SK-N-SH (cell line): ENCODE measurements around the gene KRT81. TPM values are rescaled to one million over a fixed set of nuclear protein-coding genes. Genes with fewer than 3 reads are reported as not detected.

Experiments used
- CTCF ChIA-PET: fragments of 300-600, 350-600 bp; formaldehyde crosslinking; extraction: SDS; loops from one replicate; lab custom pipeline; 2021; lab: Yijun Ruan, JAX
- POLR2A ChIA-PET: fragments of 350-600 bp; sonication (Branson Sonifier 250); formaldehyde crosslinking; extraction: SDS; loops from one replicate; lab custom pipeline; 2020; ENCODE audit warnings: antibody characterized with exemption, inconsistent platforms; lab: Yijun Ruan, JAX
- DNase-seq: peaks from one replicate; pipeline ENCODE4 v3.0.0; 2012
- H2AFZ ChIP-seq: fragments of 200-600 bp; sonication (generic); 2 replicates; pipeline ENCODE4 v1.8.1; 2016; ENCODE audit warnings: antibody characterized with exemption, mild to moderate bottlenecking, low read depth
- H3F3A ChIP-seq: fragments of 200-600 bp; sonication (generic); replicated peaks from 2 replicates; pipeline ENCODE3; 2016; ENCODE audit warnings: antibody characterized with exemption, mild to moderate bottlenecking; ENCODE audit not compliant: insufficient read depth
- H3K27ac ChIP-seq, 2 experiments: fragments of 200-500 bp in 1 of 2; fragments of 200-600 bp in 1 of 2; sonication (Bioruptor generic) in 1 of 2; sonication (generic), shearing (Covaris generic) in 1 of 2; 2 replicates each; pipeline versions ENCODE4 v1.5.1 to v1.6.1; 2014 to 2016; ENCODE audit warnings: low read depth in 2 of 2, inconsistent platforms in 1 of 2, low read length in 1 of 2, mild to moderate bottlenecking in 1 of 2, mixed read lengths in 1 of 2
- H3K27me3 ChIP-seq: fragments of 200-600 bp; sonication (generic), shearing (Covaris generic); 2 replicates; pipeline ENCODE4 v1.6.1; 2016; ENCODE audit warnings: mixed run types; ENCODE audit not compliant: insufficient read depth
- H3K36me3 ChIP-seq, 2 experiments: fragments of 200-500 bp in 1 of 2; fragments of 200-600 bp in 1 of 2; sonication (Bioruptor generic) in 1 of 2; sonication (generic) in 1 of 2; replicated peaks in 1 of 2; 2 replicates each; pipeline versions ENCODE3 to v1.5.1; 2014 to 2016; ENCODE audit warnings: low read length in 1 of 2, mild to moderate bottlenecking in 1 of 2; ENCODE audit not compliant: insufficient read depth in 2 of 2, control insufficient read depth in 1 of 2
- H3K4me1 ChIP-seq, 2 experiments: fragments of 200-500 bp in 1 of 2; fragments of 200-600 bp in 1 of 2; sonication (Bioruptor generic) in 1 of 2; sonication (generic), shearing (Covaris generic) in 1 of 2; 2 replicates each; pipeline versions ENCODE4 v1.5.1 to v1.6.1; 2014 to 2016; ENCODE audit warnings: low read depth in 1 of 2, low read length in 1 of 2, mixed run types in 1 of 2; ENCODE audit not compliant: insufficient read depth in 2 of 2, control insufficient read depth in 1 of 2
- H3K4me2 ChIP-seq: fragments of 200-600 bp; sonication (generic), shearing (Covaris generic); 2 replicates; pipeline ENCODE4 v1.6.1; 2017; ENCODE audit warnings: mixed run types
- H3K4me3 ChIP-seq, 2 experiments: fragments of 200-500 bp in 1 of 2; fragments of 200-600 bp in 1 of 2; sonication (Bioruptor generic) in 1 of 2; sonication (generic), shearing (Covaris generic) in 1 of 2; 2 replicates each; pipeline versions ENCODE4 v1.5.1 to v1.8.1; 2014 to 2016; ENCODE audit warnings: low read depth in 2 of 2, inconsistent platforms in 1 of 2, low read length in 1 of 2, mild to moderate bottlenecking in 1 of 2, mixed read lengths in 1 of 2, moderate library complexity in 1 of 2
- H3K79me2 ChIP-seq: fragments of 200-600 bp; sonication (generic); 2 replicates; pipeline ENCODE4 v1.8.1; 2017; ENCODE audit warnings: mild to moderate bottlenecking; ENCODE audit not compliant: insufficient read depth
- H3K9ac ChIP-seq: fragments of 200-600 bp; sonication (generic); 2 replicates; pipeline ENCODE4 v1.6.1; 2017; ENCODE audit warnings: mixed run types
- H3K9me2 ChIP-seq: fragments of 200-600 bp; sonication (generic); 2 replicates; pipeline ENCODE4 v1.6.1; 2017; ENCODE audit warnings: mixed run types
- H3K9me3 ChIP-seq: fragments of 200-600 bp; sonication (generic); 2 replicates; pipeline ENCODE4 v1.6.1; 2017; ENCODE audit warnings: mixed run types, mild to moderate bottlenecking, moderate library complexity
- H4K20me1 ChIP-seq: fragments of 200-600 bp; sonication (generic); 2 replicates; pipeline ENCODE4 v1.6.1; 2017; ENCODE audit warnings: mild to moderate bottlenecking, mixed run types; ENCODE audit not compliant: insufficient read depth
- CHD2 ChIP-seq: fragments of 150-350 bp; IDR thresholded peaks from 2 replicates; pipeline ENCODE4 v1.6.1; 2018; ENCODE audit warnings: low read length; ENCODE audit not compliant: partially characterized antibody
- ELF1 ChIP-seq: IDR thresholded peaks from 2 replicates; pipeline ENCODE4 v1.4.0; 2012
- EP300 ChIP-seq, 2 experiments: IDR thresholded peaks; 2 replicates each; pipeline versions ENCODE4 v1.4.0 to v1.6.1; 2012; ENCODE audit warnings: borderline replicate concordance in 1 of 2, low read depth in 1 of 2, low read length in 1 of 2
- FOSL2 ChIP-seq: IDR thresholded peaks from 2 replicates; pipeline ENCODE4 v1.4.0; 2012; ENCODE audit warnings: low read depth, mild to moderate bottlenecking, moderate library complexity, borderline replicate concordance
- FOXJ3 ChIP-seq: sonication (generic); formaldehyde crosslinking; IDR thresholded peaks from 2 replicates; pipeline ENCODE4 v1.5.1; 2020; ENCODE audit warnings: mild to moderate bottlenecking, missing genetic modification reagents
- GABPA ChIP-seq: IDR thresholded peaks from 2 replicates; pipeline ENCODE4 v1.4.0; 2012; ENCODE audit warnings: low read depth, mild to moderate bottlenecking
- MEF2A ChIP-seq: IDR thresholded peaks from 2 replicates; pipeline ENCODE4 v1.4.0; 2012; ENCODE audit warnings: low read depth, borderline replicate concordance
- RAD21 ChIP-seq: IDR thresholded peaks from 2 replicates; pipeline ENCODE4 v1.6.1; 2012; ENCODE audit warnings: mild to moderate bottlenecking, low read length
- RCOR1 ChIP-seq: fragments of 150-350 bp; IDR thresholded peaks from 2 replicates; pipeline ENCODE4 v1.6.1; 2017; ENCODE audit warnings: antibody characterized with exemption, low read length
- SMC3 ChIP-seq: IDR thresholded peaks from 2 replicates; pipeline ENCODE4 v1.6.1; 2012; ENCODE audit warnings: low read depth, low read length, improper control_type of control experiment
- YY1 ChIP-seq: IDR thresholded peaks from 2 replicates; pipeline ENCODE4 v1.4.0; 2012; ENCODE audit warnings: low read depth, mild to moderate bottlenecking
- WGBS: methylation state at CpG from one replicate; pipeline ENCODE4 v1.1.6; 2017; ENCODE audit warnings: low lambda C conversion rate; 5-methylcytosine and 5-hydroxymethylcytosine counted together
- polyA plus RNA-seq, 3 experiments: library from polyadenylated mRNA; depleted of rRNA; stranded (reverse); fragments of >200 nt; gene quantifications; 2 replicates each; pipeline ENCODE4 v1.2.3, GENCODE V29; 2012
- TF ChIP-seq, protein P1 (sequence below): IDR thresholded peaks from 2 replicates; pipeline ENCODE4 v1.4.0; 2012; ENCODE audit warnings: low read depth
- TF ChIP-seq, protein P2 (sequence below): fragments of 150-350 bp; IDR thresholded peaks from 2 replicates; pipeline ENCODE4 v1.6.1; 2016; ENCODE audit warnings: mild to moderate bottlenecking, low read depth, low read length
- TF ChIP-seq, protein P3 (sequence below): fragments of 150-350 bp; IDR thresholded peaks from 2 replicates; pipeline ENCODE4 v1.6.1; 2017; ENCODE audit warnings: antibody characterized with exemption, low read length, low read depth, borderline replicate concordance
- TF ChIP-seq, protein P4 (sequence below): IDR thresholded peaks from 2 replicates; pipeline ENCODE4 v1.4.0; 2012; ENCODE audit warnings: low read depth, borderline replicate concordance
- TF ChIP-seq, protein P5 (sequence below): IDR thresholded peaks from 2 replicates; pipeline ENCODE4; 2012
- TF ChIP-seq, protein P6 (sequence below): IDR thresholded peaks from 2 replicates; pipeline ENCODE4 v1.4.0; 2012; ENCODE audit warnings: low read depth, borderline replicate concordance

Gene KRT81
- polyA plus RNA-seq, 1 of the 3 experiments (the other 2 are of a cell fraction) = 1.9 TPM

DNA sequence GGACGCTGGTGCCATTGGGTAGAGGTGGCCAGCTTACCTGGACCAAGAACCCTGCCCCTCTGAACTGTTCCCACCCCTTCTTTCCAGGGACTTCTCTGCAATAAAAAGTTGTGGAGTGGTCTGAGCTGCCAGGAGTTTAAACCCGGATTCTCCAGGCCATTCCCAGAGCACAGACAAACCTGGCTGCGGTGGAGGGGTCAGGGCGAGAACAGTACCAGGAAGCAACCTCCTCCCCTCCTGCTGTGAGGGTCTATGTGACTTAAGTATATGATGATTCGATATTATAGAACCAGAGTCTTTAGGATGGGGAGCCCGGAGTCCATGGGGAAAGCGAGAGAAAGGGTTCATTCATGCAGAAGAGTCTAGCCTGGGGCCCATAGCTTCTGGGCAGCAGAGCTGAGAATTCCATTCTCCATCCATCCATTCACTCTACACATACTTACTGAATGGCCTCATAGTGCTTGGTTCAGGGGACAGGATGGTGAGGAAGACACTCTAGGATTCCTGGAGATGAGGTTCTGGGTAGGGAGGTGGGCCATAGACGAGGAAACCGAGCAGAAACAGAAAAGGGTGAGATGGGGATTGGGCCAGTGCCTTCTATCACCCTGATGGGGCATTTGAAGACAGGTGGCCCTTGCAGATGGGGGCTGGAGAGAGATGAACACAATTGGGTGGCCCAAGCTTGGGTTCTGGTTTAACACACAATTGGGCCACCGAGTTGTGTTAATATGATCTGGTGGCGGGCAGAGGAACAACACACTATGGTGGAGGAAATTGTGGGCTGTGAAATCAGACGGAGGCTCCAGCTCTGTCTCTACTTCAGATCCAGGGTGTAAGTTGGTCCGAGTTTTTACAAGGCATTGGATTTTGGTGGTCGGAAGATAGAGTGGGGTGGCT, 11.7 kb downstream of the KRT81 start:
- POLR2A ChIA-PET = no interaction called here
- Histone ChIP-seq H3K9ac (peak overlapping the region; percentile 71), H3K4me2 (peak overlapping the region; percentile 67), H3F3A (peaks cover 38% of the 10 kb centered on the region), H3K27me3 (no peaks in the 10 kb centered on the region), H3K9me2 (no peaks in the 10 kb centered on the region), H3K36me3 (no peaks in the 10 kb centered on the region), H4K20me1 (no peaks in the 10 kb centered on the region), H3K79me2 (no peaks in the 10 kb centered on the region), H3K4me1 (peaks cover 11 to 33% of the 10 kb centered on the region in 2 experiments; a peak in 3 of 4 replicates), H3K27ac (peak overlapping the region; percentile 62 to 97; a peak in 3 of 4 replicates), H3K4me3 (0 out of 4 replicates have a peak overlapping the region, but pooled peaks of 1 of the 2 experiments have one; percentile 14), H3K9me3 (no peaks in the 10 kb centered on the region), H2AFZ (0 out of 2 replicates have a peak overlapping the region, but pooled peaks have one; percentile 59)
- CTCF ChIA-PET = interaction anchor here (0.6 to 8.2 kb wide), 48 partner anchors 12 to 593 kb away, joined by 3 to 80 read pairs (median 7); partner anchors contain the start of genes KRT80 and KRT83
- WGBS = 76% methylated on average over 14 of the region's 14 CpGs
- no peak for TF ChIP-seq CHD2
- TF ChIP-seq, protein P1, sequence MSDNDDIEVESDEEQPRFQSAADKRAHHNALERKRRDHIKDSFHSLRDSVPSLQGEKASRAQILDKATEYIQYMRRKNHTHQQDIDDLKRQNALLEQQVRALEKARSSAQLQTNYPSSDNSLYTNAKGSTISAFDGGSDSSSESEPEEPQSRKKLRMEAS = no peak
- TF ChIP-seq, protein P2, sequence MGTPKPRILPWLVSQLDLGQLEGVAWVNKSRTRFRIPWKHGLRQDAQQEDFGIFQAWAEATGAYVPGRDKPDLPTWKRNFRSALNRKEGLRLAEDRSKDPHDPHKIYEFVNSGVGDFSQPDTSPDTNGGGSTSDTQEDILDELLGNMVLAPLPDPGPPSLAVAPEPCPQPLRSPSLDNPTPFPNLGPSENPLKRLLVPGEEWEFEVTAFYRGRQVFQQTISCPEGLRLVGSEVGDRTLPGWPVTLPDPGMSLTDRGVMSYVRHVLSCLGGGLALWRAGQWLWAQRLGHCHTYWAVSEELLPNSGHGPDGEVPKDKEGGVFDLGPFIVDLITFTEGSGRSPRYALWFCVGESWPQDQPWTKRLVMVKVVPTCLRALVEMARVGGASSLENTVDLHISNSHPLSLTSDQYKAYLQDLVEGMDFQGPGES = no peak
- TF ChIP-seq, protein P3, sequence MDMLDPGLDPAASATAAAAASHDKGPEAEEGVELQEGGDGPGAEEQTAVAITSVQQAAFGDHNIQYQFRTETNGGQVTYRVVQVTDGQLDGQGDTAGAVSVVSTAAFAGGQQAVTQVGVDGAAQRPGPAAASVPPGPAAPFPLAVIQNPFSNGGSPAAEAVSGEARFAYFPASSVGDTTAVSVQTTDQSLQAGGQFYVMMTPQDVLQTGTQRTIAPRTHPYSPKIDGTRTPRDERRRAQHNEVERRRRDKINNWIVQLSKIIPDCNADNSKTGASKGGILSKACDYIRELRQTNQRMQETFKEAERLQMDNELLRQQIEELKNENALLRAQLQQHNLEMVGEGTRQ = no peak
- no peak for TF ChIP-seq EP300 (IDR thresholded peaks at IDR 0.05; ENCODE audit: borderline replicate concordance in 1 of 2, low read depth in 1 of 2, low read length in 1 of 2)
- TF ChIP-seq RAD21 = no peak
- TF ChIP-seq FOXJ3 (CRISPR knock-in tag) = no peak
- no peak for DNase-seq

DNA sequence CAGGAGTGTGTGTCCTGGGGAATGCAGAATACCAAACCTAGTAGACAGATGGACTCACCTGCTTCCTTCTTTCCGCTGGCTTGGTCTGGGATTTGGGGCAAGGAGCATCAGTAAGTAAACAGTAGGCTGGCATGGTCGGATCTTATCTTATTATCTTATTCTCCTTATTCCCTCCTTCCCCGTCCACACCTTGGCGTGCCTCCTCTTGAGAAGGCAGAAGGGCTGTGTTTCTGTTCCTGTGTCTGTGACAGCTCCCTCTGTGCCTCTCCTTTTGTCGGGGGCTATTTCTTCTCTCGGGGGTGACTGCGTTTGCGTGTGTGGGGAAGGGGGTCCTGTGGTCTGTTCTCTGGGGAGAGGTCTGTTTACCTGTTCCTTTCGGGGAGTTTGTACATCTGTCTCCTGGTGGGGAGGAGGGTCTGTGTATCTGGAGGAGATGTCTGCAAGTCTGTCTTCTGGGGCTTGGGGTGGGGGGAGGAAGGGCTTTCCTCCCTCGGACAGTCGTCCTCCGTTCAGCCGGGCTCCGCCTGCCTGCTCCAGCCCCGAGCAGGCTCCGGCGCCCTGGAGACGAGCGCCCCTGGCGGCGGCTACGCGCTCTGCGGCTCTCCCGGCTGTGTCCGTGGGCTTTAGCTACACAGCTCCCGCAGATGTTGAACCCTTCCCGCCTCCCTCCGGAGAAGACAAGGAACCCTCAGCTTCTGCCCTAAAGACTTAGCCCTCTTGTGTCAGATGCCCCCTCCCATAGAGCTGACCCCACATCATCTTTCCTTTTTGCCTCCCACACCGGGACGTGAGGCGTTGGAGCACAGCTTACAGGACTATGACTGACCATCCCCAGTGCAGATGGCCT, 12.5 kb downstream of the KRT81 start:
- peak overlapping the region; percentile 89; the same call in 1 of the 2 replicates for H2AFZ ChIP-seq
- H3F3A ChIP-seq = peaks cover 32% of the 10 kb centered on the region
- H3K9me3 ChIP-seq = no peaks in the 10 kb centered on the region
- 46% methylated on average over 16 of the region's 32 CpGs for WGBS
- peak; percentile 92 for DNase-seq
- H3K27ac ChIP-seq = peak overlapping the region in 1 of 2 experiments; percentile 97; a peak in 2 of 4 replicates
- no peaks in the 10 kb centered on the region for H3K36me3 ChIP-seq
- no peaks in the 10 kb centered on the region for H4K20me1 ChIP-seq
- H3K4me3 ChIP-seq = peak overlapping the region; percentile 14 to 31
- no peaks in the 10 kb centered on the region for H3K79me2 ChIP-seq
- H3K9ac ChIP-seq = peak overlapping the region; percentile 71
- CTCF ChIA-PET = interaction anchor here (0.6 to 8.2 kb wide), 63 partner anchors 8 to 594 kb away, joined by 3 to 80 read pairs (median 5); partner anchors contain the start of genes KRT80 and KRT83
- no peaks in the 10 kb centered on the region for H3K9me2 ChIP-seq
- POLR2A ChIA-PET = no interaction called here
- H3K4me1 ChIP-seq = peaks cover 11 to 28% of the 10 kb centered on the region in 2 experiments; a peak in 3 of 4 replicates
- H3K27me3 ChIP-seq = no peaks in the 10 kb centered on the region
- peak overlapping the region; percentile 67 for H3K4me2 ChIP-seq
- TF ChIP-seq, protein P4, sequence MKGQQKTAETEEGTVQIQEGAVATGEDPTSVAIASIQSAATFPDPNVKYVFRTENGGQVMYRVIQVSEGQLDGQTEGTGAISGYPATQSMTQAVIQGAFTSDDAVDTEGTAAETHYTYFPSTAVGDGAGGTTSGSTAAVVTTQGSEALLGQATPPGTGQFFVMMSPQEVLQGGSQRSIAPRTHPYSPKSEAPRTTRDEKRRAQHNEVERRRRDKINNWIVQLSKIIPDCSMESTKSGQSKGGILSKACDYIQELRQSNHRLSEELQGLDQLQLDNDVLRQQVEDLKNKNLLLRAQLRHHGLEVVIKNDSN = no peak
- TF ChIP-seq GABPA (no peak), FOSL2 (no peak), YY1 (no peak), SMC3 (peak; percentile 62), FOXJ3 (CRISPR knock-in tag) (no peak), MEF2A (no peak), CHD2 (no peak), RCOR1 (no peak), ELF1 (no peak)
- TF ChIP-seq, protein P5, sequence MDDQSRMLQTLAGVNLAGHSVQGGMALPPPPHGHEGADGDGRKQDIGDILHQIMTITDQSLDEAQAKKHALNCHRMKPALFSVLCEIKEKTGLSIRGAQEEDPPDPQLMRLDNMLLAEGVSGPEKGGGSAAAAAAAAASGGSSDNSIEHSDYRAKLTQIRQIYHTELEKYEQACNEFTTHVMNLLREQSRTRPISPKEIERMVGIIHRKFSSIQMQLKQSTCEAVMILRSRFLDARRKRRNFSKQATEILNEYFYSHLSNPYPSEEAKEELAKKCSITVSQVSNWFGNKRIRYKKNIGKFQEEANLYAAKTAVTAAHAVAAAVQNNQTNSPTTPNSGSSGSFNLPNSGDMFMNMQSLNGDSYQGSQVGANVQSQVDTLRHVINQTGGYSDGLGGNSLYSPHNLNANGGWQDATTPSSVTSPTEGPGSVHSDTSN = no peak
- TF ChIP-seq, protein P6, sequence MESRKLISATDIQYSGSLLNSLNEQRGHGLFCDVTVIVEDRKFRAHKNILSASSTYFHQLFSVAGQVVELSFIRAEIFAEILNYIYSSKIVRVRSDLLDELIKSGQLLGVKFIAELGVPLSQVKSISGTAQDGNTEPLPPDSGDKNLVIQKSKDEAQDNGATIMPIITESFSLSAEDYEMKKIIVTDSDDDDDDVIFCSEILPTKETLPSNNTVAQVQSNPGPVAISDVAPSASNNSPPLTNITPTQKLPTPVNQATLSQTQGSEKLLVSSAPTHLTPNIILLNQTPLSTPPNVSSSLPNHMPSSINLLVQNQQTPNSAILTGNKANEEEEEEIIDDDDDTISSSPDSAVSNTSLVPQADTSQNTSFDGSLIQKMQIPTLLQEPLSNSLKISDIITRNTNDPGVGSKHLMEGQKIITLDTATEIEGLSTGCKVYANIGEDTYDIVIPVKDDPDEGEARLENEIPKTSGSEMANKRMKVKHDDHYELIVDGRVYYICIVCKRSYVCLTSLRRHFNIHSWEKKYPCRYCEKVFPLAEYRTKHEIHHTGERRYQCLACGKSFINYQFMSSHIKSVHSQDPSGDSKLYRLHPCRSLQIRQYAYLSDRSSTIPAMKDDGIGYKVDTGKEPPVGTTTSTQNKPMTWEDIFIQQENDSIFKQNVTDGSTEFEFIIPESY = no peak
